ENCODE results near the gene HERC5.
"Not testable (repeated sequence)": the region's sequence is repeated elsewhere in the genome, so short reads cannot be mapped to it uniquely, and the experiment has no call there.

The HERC5 gene

DNA sequence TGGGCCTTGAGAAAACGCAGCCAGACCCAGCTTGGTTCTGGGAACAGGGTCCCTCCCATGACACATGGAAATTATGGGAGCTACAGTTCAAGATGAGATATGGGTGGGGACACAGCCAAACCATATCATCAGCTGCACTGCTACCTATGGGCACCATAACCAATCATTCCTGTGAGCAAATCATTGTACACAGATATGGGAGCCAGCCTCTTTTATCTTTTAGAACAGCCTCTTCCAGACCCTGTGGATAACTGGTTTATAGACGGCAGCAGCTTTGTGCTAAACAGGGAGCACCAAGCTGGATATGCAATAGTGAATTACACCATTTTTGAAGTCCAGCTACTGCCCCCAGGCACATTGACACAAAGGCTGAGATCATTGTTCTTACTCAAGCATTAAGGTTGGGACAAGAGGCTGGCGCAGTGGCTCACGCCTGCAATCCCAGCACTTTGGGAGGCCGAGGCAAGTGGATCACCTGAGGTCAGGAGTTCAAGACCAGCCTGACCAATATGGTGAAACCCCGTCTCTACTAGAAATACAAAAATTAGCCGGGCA is 8.6 kb upstream of the HERC5 start:
- not testable (repeated sequence) for DNase-seq (ENCODE audit: low read depth, low spot score)

DNA sequence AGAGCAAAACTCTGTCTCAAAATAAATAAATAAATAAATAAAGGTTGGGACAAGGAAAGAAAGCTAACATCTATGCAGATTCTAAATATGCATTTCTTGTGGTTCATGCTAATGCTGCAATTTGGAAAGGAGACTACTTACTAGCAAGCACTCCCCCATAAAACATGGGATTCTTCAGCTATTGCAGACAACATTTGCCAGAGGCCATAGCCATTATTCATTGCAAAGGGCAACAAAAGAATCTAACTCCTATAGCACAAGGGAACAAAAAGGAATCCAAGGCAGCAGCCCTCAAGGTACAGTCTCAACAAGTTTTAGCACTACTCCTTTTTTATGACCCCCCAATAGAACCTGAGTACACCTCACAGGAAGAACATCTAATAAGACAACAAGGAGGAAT is 8.0 kb upstream of the HERC5 start:
- DNase-seq (ENCODE audit: low read depth, low spot score), result no peak

- DNase-seq (ENCODE audit: low read depth, low spot score), result no peak
These were observed 7.6 kb upstream of the HERC5 start for GRCh38 chr4:88449290-88449689.

- no peak for DNase-seq (ENCODE audit: low read depth, low spot score)
These were observed 5.7 kb upstream of the HERC5 start for GRCh38 chr4:88451205-88451604.

DNA sequence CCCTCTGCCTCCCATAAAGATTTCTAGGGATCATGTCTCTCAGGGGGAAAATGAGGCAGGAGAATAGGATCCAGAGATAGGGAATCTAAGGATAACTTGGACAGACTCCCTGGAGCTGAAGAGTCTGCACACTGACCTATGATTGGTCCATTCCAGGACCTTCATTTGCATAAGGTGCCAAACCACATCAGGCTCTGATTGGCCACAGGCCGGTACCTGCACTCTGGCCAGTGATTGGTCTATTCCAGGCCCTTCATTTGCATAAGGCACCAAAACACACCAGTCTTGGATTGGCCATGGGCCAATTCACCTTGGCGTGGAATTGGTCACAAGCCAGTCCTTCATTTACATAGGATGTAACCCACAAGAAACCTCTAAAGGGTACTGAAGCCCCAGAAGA is 4.0 kb upstream of the HERC5 start:
- no peak for DNase-seq (ENCODE audit: low read depth, low spot score)

DNA sequence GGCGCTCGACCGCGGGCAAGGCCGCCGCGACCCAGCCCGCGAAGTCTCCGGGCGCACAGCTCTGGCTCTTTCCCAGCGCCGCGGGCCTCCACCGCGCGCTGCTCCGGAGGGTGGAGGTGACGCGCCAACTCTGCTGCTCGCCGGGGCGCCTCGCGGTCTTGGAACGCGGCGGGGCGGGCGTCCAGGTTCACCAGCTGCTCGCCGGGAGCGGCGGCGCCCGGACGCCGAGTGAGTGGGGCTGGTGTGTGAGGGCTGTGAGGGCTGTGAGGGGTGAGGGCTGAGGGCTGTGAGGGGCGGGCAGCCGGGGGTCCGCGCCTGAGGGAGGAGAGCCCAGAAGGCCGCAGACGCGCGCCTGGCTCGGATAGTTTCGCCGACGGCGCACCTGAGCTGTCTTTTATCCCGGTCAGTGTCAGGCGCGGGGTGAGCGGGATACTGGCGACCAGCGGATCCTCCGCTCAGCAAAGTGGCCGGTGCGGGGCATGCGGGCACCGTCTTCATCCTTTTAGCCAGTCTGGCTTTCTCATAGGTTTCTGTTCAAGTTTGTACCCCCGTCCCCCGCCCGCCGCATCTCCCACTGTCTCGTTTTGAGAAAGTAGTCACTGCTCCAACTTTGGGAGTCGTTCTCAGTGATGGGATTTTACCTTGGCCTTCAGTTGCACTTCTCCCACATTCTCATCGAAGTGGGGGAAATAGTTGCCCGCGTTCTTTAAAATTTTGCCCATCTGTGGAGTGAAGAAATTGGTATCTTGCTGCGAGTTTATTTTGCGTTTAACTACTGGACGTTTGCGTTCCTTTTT is 586 bp downstream of the HERC5 start:
- peak; percentile 61 for DNase-seq (ENCODE audit: low read depth, low spot score)

DNA sequence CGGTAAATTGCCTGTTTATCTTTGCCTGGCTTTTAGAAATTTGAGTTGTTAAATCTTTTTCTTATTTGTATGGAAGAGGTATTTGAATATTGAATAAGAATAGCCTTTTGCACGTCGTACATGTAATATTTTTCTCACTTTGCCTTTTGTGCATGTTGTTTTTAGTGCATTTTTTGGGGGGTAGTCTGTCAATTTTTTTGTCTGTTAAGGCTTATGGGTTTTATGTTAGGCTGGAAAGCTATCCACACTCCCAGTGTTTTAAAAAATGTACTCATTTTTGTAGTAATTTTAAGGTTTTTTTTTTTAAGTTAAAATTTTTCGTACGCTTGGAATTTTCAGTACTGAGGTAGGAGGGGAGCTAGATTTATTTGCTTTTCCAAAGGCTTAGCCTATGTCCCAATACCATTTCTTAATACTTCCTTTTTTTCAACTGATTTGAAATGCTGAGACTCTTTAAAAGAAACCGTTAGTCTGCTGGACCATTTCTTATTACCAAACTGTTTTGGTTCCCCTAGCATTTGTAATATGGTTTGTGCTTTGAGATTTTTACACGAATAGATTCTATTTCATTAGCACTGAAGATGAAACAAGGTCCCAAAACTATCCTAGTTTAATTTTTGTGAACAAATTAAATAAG is 1.3 kb downstream of the HERC5 start:
- no peak for DNase-seq (ENCODE audit: low read depth, low spot score)

DNA sequence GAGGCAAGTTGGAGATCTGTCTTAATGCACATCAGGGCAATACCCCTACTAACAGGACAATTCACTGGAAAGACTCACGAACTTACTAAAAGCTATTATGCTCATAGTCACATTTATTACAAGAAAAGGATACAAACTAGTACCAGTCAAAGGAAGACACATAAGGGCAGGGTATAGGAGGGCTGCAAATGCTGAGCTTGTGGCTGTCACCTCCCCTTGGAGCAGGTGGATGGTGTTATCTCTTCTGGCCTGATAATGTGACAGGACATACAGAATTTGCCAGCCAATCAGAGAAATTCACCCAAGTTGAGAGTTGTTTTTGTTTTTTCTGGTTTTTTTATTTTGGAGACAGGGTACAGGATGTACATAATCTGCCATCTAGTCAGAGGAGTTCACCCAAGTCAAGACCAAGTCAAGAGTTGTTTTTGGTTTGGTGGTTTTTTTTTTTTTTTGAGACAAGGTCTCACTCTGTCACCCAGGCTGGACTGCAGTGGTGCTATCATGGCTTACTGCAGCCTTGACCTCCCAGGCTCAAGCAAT is 8.8 kb downstream of the HERC5 start:
- DNase-seq (ENCODE audit: low read depth, low spot score), result no peak

GRCh38 chr4:88467392-88467791 is 10.5 kb downstream of the HERC5 start:
- DNase-seq (ENCODE audit: low read depth, low spot score), result no peak

GRCh38 chr4:88477229-88477860 is 20.4 kb downstream of the HERC5 start:
- DNase-seq (ENCODE audit: low read depth, low spot score), result no peak

DNA sequence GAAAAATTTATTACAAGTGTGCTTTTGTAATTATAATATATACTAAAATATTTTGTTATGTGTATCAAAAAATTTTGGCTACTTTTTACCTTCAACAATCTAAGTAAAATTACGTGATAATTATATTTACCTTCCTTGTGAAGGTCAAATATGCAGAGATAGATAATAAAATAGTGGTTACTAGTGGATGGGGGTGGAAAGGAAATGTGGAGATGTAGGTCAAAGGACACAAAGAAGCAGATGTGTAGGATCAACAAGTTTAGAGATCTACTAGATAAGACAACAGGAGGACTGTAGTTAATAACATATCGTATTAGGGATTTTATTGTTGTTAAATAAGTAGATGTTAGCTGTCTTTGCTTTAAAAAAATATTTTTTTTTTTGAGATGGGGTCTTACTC is 21.3 kb downstream of the HERC5 start:
- no peak for DNase-seq (ENCODE audit: low read depth, low spot score)

DNA sequence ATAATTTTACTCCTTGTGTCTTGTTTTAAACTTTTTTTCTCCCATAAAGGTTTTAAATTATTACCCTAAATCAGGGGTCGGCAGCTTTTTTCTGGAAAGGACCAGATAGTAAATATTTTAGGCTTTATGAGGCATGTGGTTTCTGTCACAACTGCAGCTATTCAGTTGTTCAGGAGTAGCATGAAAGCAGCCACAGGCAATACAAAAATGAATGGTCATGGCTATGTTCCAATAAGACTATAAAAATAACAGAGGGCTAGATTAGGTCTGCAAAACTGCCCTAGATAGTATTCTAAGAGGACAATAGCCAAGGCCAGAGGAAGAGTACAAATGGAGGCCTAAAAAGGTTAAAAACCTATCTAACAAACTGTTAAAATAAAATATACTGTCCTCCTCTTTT is 24.6 kb downstream of the HERC5 start:
- peak; percentile 3 for DNase-seq (ENCODE audit: low read depth, low spot score)

- no peak for DNase-seq (ENCODE audit: low read depth, low spot score)
These were observed 32.3 kb downstream of the HERC5 start for GRCh38 chr4:88489100-88489761.

DNA sequence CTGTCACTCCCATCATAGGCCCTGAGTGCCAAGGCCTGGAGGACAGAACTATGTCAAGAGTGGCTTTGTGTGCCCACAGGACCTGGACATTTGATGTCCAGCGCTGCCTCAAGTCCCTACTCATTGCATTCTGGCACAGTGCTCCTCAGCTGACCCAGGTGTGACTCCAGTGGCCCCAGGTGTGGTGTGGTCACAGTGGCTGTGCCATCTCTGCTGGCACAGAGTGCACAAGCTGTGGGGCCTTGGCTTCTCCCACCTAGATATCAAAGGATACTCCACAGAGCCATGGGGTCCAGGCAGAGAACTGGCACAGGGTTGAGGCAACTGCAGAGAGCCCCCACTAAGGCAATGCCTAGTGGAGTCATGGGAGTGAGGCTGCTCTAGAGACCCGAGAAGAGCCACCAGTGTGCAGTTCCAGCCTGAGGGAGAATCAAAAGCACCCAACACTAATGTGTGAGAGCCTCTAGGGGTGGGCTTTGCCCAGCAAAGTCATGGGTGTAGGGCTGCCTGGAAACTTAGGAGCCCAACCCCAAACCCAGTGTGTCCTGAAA is 41.0 kb downstream of the HERC5 start:
- no peak for DNase-seq (ENCODE audit: low read depth, low spot score)

DNA sequence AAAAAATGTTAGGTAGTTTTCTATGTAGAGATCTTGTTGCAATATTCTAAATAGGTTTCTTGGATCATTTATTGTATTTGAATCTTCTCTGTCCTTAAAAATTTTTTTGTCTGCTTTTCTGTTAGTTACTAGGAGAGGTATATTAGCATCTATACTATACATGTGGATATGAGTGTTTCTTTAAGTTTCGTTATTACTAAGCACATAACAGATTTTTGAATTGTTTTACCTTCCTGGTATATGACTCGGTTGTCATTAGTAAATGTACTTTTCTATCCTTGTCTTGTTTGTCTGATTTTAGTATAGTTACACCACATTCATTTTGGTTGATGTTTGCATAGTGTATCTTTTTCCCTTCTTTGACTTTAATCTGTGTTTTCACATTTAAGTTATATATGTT is 46.4 kb downstream of the HERC5 start:
- no peak for DNase-seq (ENCODE audit: low read depth, low spot score)

DNA sequence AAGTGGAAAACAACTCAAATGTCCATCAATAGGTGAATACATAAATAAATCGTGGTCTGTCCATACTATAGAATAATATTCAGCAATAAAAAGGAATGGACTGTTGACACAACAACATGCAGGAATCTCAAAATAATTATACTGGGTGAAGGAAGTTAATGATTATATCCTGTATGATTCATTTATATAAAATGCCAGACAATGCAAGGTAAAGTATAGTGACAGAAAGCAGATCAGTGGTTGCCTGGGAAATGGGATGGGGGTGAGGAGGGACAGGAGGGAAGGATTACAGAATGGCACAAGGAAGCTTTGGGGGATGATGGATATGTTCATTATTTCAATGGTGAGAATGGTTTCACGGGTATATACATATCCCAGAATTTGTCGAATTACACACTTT is 54.3 kb downstream of the HERC5 start:
- no peak for DNase-seq (ENCODE audit: low read depth, low spot score)

- DNase-seq (ENCODE audit: low read depth, low spot score), result no peak
These were observed 57.9 kb downstream of the HERC5 start for GRCh38 chr4:88514557-88515511.

GRCh38 chr4:88516746-88517145 is 59.8 kb downstream of the HERC5 start:
- no peak for DNase-seq (ENCODE audit: low read depth, low spot score)

DNA sequence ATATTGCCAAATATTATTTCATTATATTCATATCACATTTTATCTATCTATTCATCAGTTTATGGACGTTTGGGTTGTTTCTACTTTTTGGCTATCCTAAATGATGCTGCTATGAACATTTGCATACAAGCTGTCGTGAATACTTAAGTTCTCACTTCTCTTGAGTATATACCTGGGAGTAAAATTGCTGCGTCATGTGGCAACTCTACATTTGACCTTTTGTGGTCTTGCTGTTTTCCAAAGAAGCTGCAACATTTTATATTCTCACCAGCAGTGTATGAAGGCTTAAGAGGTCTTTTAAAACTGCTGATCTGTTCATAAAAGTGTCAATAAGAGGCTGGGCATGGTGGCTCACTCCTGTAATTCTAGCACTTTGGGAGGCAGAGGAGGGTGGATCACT is 60.9 kb downstream of the HERC5 start:
- DNase-seq (ENCODE audit: low read depth, low spot score), result no peak

DNA sequence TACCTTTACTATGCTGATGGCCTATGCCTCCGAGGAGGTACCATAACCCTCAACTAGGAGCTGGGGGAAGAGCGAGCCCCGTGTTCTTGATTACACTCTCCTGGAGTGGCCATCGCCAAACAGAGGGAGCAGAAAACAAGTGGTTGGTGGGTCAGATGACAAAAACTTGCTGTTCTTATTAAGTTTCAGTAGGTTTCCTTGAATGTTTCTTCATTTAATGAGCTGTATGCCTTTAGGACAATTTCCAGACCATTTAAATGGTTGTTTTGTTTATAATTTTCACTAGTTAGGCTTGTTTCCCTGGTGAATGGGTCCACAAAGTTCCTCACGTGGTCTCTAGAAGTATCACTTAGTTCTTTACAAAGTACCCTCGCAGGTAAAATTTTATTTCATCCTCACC is 62.0 kb downstream of the HERC5 start:
- no peak for DNase-seq (ENCODE audit: low read depth, low spot score)
